Kidney (tissue), 14 donors: Measurements from ENCODE around the gene ANGPT4. TPM values are rescaled to one million over a fixed set of nuclear protein-coding genes. Genes with fewer than 3 reads are reported as not detected.

Experiments used
- DNase-seq, 5 donors: peaks; one replicate each; pipeline ENCODE4 v3.0.0-alpha.2; 2013 to 2020
- FAIRE-seq: peaks from 2 replicates; lab custom pipeline; 2012; peaks lifted over from hg19 to GRCh38; lab: Jason Lieb, UNC
- H3K27ac ChIP-seq, 2 donors: one replicate each; pipeline ENCODE4 v1.7.0; 2013; ENCODE audit warnings: low read depth in 2 of 2, low read length in 2 of 2, inconsistent platforms in 1 of 2
- H3K27me3 ChIP-seq: one replicate; pipeline ENCODE4 v1.7.1; 2013; ENCODE audit warnings: low read length, inconsistent platforms; ENCODE audit not compliant: control insufficient read depth, insufficient read depth
- H3K36me3 ChIP-seq, 3 donors: one replicate each; pipeline versions ENCODE4 v1.7.0 to v1.7.1; 2013; ENCODE audit warnings: low read length in 3 of 3, control low read depth in 1 of 3, inconsistent platforms in 1 of 3; ENCODE audit not compliant: insufficient read depth in 3 of 3, control insufficient read depth in 2 of 3
- H3K4me1 ChIP-seq, 3 donors: one replicate each; pipeline versions ENCODE4 v1.7.0 to v1.7.1; 2013; ENCODE audit warnings: low read length in 3 of 3, inconsistent platforms in 1 of 3, low read depth in 1 of 3; ENCODE audit not compliant: control insufficient read depth in 2 of 3, insufficient read depth in 2 of 3
- H3K4me3 ChIP-seq, 3 donors: one replicate each; pipeline versions ENCODE4 v1.7.0 to v1.8.1; 2013; ENCODE audit warnings: low read length in 3 of 3, control low read depth in 1 of 3, inconsistent platforms in 1 of 3
- H3K9ac ChIP-seq, 3 donors: one replicate each; pipeline versions ENCODE4 v1.7.0 to v1.7.1; 2013; ENCODE audit warnings: low read length in 3 of 3, control low read depth in 1 of 3, inconsistent platforms in 1 of 3
- H3K9me3 ChIP-seq, 3 donors: one replicate each; pipeline versions ENCODE4 v1.7.0 to v1.7.1; 2013; ENCODE audit warnings: low read length in 3 of 3, control low read depth in 1 of 3, inconsistent platforms in 1 of 3; ENCODE audit not compliant: control insufficient read depth in 2 of 3, insufficient read depth in 1 of 3
- CTCF ChIP-seq: IDR thresholded peaks from 3 replicates; pipeline ENCODE4 v1.5.1; 2012; ENCODE audit warnings: mild to moderate bottlenecking, moderate library complexity, borderline replicate concordance; ENCODE audit not compliant: insufficient read depth; ENCODE audit errors: extremely low read depth
- intact Hi-C: fragments of 100-400 bp; cut with DNase I; formaldehyde crosslinking; loops from one replicate; pipeline ENCODE4 v1.11.1; 2022
- polyA plus RNA-seq: library from polyadenylated mRNA; stranded (reverse); fragments of 350-450 nt; fragmentation: Illumina TruSeq; extraction: RNeasy Lipid Tissue Mini Kit (QIAGEN cat#74804); gene quantifications from one replicate; pipeline ENCODE4 v1.2.3, GENCODE V29; 2014; ENCODE audit warnings: low read depth, low replicate concordance; ENCODE audit not compliant: insufficient read depth
- total RNA-seq: library from RNA; stranded (reverse); fragmentation: NEBNext Ultra II Directional; extraction: Animal tissue kit (Norgen Biotek cat#: 25700); gene quantifications from one replicate; pipeline ENCODE4 v1.2.1, GENCODE V29; 2021
- donor health status: control.
- donor health status: control.
- donor health status: control.
- donor health status: control.
- donor health status: control.
- donor health status: DM: yes; HTN: yes; CAD: no.
- donor health status: Normal renal cell carcinoma (clear cell type).

The ANGPT4 gene
- total and polyA plus RNA-seq, 2 donors from 2014 or later = 0.24 to 0.57 TPM

- H3K9me3 ChIP-seq = no peaks in the 10 kb centered on the region
- H3K9ac ChIP-seq = no peak overlapping the region
- H3K4me1 ChIP-seq = no peaks in the 10 kb centered on the region
- intact Hi-C loops = no loop called here
- no peaks in the 10 kb centered on the region for H3K36me3 ChIP-seq
- H3K4me3 ChIP-seq = no peak overlapping the region
- DNase-seq = no peak
- H3K27ac ChIP-seq = no peak overlapping the region
- no peak for TF ChIP-seq CTCF
- H3K27me3 ChIP-seq = no peaks in the 10 kb centered on the region
- no peak for FAIRE-seq
These were observed 16.9 kb upstream of the ANGPT4 start for GRCh38 chr20:933029-933428.

- Histone ChIP-seq H3K4me3 (no peak overlapping the region), H3K36me3 (no peaks in the 10 kb centered on the region), H3K9me3 (no peaks in the 10 kb centered on the region), H3K27me3 (no peaks in the 10 kb centered on the region), H3K9ac (no peak overlapping the region), H3K27ac (no peak overlapping the region), H3K4me1 (no peaks in the 10 kb centered on the region)
- intact Hi-C loops = no loop called here
- FAIRE-seq (no peak), DNase-seq (no peak)
- no peak for TF ChIP-seq CTCF
These were observed 15.3 kb upstream of the ANGPT4 start for GRCh38 chr20:931401-931800.

- Histone ChIP-seq H3K27me3 (no peaks in the 10 kb centered on the region), H3K4me1 (no peaks in the 10 kb centered on the region), H3K9me3 (no peaks in the 10 kb centered on the region), H3K9ac (no peak overlapping the region), H3K27ac (no peak overlapping the region), H3K36me3 (no peaks in the 10 kb centered on the region), H3K4me3 (no peak overlapping the region)
- DNase-seq = no peak
- intact Hi-C loops = no loop called here
- no peak for FAIRE-seq
- TF ChIP-seq CTCF = no peak
These were observed 10.5 kb upstream of the ANGPT4 start for GRCh38 chr20:926670-927069.

DNA sequence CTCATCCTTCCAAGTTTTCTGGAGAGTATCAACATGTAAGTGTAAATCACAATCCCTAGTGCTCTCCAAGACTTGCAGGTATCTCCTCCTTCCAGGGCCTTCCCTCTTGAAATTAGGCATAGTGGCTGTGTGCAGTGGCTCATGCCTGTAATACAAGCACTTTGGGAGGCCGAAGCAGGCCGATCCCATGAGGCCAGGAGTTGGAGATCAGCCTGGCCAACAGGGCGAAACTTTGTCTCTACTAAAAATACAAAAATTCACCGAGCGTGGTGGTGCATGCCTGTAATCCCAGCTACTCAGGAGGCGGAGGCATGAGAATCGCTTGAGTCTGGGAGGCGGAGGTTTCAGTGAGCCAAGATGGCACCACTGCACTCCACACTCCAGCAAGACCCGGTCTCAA is 9.4 kb upstream of the ANGPT4 start:
- Histone ChIP-seq H3K9me3 (no peaks in the 10 kb centered on the region), H3K4me3 (no peak overlapping the region), H3K4me1 (no peaks in the 10 kb centered on the region), H3K9ac (no peak overlapping the region), H3K27ac (no peak overlapping the region), H3K36me3 (no peaks in the 10 kb centered on the region), H3K27me3 (no peaks in the 10 kb centered on the region)
- intact Hi-C loops = no loop called here
- FAIRE-seq = no peak
- no peak for TF ChIP-seq CTCF
- no peak for DNase-seq
